GM12801 (cell line): ENCODE data around the gene LHCGR.

ENCODE experiments used
- CTCF ChIP-seq: IDR thresholded peaks from one replicate; pipeline ENCODE4 v1.5.1; 2011; ENCODE audit warnings: control low read depth; ENCODE audit not compliant: insufficient read length; ENCODE audit errors: extremely low read depth

LHCGR gene

DNA sequence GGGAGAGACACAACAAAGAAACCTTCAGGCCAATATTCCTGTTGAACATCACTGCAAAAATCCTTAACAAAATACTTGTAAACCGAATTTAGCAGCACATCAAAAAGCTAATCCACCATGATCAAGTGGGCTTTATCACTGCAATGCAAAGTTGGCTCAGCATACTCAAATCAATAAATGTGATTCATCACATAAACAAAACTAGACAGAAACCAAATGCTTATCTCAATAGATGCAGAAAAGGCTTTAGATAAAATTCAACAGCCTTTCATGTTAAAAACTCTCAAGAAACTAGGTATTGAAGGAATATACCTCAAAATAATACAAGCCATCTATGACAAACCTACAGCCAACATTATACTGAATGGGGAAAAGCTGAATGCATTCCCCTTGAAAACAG is 117.3 kb downstream of the LHCGR start:
- TF ChIP-seq CTCF: no peak
